NCI-H82 (cell line): ENCODE data around the gene COL20A1.
"Not testable (repeated sequence)": the region's sequence is repeated elsewhere in the genome, so short reads cannot be mapped to it uniquely, and the experiment has no call there.

Experiments used
- DNase-seq: peaks from one replicate; lab custom pipeline; 2025; lab: John Stamatoyannopoulos, UW

Gene COL20A1

DNA sequence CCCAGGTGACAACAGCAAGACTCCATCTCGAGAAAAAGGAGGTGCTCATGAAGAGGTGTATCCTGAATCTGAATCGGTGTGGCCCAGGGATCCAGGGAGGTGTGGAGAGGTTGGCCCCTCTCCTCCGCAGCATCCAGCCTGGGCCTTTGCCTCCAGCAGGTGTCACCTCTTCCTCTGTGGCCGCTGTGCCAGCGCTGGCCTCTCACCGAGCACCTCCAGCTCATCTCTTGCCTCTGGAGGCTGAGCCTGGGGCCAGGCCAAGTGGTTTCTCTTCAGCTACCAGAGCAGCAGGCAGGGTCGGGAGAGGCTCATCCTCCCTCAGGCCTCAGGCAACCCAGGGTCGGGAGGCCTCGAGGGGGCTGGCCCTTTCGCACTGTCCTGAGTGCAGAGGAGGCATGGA lies 1.2 kb upstream of the COL20A1 start:
- no peak for DNase-seq

DNA sequence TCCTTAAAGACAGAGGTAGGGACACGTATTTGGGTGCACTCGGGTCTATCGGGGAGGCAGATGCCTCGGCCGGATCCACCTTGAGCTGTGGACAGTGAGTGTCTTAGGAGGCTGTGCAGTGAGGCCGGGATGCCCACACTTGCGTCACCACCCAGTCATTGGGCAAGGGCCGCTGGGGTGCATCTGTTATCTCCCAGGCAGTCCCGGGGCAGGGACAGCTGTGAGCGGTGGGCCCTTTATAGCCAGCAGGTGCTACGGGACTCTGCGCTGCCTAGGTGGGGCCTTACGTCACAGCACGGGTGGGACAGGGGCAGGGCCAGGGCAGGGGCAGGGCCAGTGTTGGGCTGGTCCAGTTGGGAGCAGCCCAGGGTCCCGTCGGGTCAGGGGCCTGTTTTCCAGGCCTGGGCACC lies 689 bp upstream of the COL20A1 start:
- no peak for DNase-seq

DNA sequence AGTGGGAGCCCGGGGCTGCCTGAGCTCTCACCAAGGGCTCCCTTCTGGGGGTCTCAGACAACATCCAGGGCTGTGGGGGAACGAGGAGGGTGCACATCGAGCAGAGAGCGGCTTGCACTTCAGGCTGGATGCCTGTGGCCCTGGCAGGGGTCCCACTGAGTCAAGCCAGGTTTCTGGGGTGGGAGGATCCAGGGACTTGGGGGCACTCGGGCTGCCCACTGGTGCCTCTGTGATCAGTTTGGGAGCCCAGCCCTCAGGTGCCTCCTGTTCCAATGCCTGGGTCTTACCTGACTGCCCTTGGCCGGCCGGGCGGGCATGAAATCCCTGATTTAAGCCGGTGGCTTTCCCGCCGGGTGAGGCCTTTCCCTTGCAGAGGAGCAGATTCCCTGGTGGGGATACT lies 470 bp downstream of the COL20A1 start:
- DNase-seq, result no peak

DNA sequence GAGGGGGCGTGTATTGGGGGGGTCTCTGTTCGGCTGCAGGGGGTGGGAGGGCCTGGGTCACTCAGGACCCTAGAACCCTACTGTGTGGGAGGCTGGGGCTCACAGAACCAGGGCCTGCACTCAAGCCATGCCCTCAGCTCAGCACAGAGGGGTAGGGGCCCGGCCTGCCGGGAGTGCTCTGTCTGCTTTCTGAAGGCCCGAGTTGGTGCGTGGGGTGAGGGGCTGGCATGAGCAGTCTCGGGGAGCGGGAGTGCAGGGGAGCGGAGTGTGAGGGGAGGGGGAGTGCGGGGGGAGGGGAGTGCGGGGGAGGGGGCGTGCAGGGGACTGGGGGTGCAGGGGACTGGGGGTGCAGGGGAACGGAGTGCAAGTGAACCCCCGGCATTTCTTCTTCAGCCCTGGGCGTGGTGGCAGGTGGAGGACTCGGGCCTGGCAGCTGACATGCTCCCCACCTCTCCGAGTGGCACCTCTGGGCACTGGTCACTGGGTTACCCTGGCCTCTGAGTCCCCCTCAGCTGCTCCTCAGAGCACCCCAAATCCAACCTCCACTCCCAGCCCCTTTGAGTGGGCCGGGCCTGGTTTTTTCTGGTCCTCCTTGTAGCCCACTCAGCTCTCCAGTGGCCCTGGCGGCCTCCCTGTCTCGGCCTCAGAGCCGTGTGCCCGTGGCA lies 1.0 kb downstream of the COL20A1 start:
- no peak for DNase-seq

DNA sequence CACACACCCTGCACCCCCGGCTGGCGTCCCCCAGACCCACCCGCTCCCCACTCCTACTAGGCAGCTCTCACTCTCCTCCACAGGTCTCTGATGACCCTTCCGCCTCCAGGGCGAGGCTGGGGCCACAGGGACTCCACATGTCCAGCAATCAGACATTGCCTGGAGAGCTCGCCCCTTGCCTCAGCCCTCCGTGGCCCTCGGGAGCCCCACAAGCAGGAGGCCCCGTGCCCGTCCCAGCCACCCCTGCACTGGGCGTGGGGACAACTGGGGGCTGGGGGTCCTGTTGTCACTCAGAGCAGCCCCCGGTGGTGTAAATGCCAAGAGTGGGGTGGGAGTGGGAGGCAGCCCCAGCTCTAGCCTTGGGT lies 1.5 kb downstream of the COL20A1 start:
- DNase-seq, result no peak

DNA sequence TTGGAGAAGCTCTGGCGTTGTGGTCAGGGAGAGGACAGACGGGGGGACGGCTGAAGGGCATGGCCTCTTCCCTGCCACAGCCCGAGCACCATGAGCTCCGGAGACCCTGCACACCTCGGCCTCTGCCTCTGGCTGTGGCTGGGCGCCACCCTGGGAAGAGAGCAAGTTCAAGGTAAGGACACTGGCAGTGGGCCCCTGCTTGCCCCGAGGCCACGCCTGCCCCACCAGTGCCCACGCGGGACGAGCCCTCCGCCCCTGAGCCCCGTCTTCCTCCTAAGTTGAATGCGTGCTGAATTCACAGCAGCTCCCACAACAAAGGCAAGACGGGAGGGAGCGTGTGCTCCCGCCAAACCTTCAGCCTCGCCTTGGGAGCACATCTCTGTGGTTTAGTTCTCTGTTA lies 2.0 kb downstream of the COL20A1 start:
- DNase-seq, result no peak

DNA sequence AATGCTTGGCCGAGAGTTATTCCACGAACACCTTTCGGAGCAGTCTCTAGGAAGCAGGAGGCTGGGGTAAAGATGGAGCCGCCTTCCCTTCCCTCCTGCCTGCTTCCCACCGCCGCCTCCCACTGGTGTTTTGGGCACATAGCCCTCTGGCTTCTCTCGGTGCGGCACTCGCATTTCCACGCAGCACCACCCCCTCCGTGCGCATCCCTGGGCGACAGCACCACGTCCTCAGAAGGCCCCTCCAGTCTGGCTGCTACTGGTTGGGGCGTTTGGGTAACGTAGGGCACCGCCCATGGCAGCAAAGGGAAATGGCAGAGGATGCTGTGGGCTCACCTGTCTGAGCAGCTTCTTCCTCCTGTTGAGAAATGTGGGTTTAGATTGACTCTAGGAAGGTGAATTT lies 2.4 kb downstream of the COL20A1 start:
- no peak for DNase-seq

DNA sequence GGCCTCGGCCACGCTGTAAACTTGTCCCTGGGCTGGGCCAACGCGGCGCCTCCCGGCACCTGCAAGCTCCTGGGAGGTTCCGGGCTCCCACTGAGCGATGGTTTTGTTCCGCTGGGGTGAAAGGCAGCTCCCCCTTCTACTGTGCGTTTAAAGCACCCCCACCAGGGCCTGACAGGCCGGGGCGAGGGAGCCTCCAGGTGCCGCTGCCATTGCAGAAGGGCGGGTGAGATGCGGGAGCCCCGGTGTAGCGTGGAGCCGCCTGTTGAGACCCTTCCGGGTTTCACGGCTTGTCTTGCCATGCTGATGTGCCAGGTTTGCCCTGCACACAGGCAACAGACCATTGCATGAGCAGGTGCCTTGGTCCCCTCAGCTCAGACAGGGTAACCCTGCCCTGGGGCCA lies 2.9 kb downstream of the COL20A1 start:
- DNase-seq, result no peak

DNA sequence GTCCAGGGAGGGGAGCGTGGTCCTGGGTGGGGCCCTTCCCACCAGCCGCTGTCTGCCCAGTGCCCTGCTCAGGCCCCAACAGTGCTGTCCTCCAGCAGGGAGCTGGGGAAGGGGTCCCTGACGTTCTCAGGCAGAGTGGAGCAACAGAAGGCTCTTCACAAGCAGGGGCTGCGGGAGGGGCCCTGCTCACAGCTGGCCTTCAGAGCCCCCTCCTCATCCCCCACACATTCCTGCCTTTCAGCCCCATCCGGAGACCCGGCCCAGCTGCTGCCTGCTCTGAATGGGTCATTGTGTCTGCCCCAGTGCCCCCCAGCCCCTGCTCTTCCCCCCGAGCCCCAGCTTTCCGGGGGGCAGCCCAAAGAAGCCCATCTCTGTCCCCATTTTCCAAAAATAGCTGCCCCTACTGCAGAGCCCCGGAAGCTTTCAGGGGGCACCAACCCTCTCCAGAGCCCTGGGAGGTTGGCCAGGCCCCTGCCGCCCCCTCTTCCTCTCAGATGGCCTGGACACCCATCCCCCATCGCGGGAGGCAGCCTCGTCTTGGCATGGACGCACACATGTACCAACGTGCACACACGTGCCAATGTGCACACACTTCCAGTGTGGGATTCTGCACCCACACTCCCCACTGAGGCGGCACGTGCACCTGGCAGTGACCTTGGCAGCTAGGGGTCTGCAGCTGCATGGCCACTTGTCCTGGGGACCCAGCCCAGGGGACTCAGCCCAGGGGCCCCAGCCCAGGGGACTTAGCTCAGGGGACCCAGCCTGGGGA lies 3.7 kb downstream of the COL20A1 start:
- no peak for DNase-seq

DNA sequence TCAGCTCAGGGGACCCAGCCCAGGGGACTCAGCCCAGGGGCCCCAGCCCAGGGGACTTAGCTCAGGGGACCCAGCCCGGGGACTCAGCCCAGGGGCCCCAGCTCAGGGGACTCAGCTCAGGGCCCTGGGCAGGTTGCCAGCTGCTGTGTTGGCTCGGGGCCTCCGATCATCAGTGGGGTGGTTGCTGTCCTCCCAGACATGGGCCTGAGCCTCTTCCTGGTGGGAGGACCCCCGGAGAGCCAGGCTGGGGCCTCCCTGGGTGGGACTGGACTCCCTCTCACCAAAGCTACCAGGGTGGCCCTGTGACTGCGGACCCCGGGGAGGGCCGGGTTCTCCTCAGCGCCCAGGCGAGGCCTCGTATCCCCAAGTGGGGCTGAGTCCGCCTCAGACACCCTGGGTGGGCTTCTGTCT lies 4.4 kb downstream of the COL20A1 start:
- no peak for DNase-seq

DNA sequence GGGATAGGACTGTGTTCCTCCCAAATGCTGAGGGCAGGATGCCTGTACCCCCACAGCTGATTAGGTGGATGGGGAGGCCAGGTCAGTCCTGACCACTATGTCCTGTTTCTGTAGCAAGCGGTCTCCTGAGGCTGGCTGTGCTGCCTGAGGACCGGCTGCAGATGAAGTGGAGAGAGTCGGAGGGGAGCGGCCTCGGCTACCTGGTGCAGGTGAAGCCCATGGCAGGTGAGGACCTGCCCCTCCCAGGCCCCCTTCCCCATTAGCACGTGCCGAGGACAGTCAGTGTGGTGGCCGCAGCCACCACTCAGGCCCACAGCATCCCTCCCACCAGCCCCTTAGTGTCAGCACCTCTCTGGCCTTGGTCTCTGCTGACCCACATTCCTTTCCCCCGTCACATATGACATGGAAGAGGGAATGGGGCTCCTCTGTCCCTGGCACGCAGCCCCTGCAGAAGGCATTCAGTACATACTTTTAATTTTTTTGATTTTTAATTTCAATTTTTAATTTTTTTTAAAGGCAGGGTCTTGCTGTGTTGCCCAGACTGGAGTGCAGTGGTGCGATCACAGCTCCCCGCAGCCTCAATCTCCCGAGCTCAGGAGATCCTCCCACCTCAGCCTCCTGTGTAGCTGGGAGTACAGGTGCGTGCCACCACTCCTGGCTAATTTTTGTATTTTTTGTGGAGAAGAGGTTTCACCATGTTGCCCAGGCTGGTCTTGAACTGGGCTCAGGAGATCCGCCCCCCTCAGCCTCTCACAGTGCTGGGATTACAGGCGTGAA lies 5.0 kb downstream of the COL20A1 start:
- DNase-seq, result no peak

DNA sequence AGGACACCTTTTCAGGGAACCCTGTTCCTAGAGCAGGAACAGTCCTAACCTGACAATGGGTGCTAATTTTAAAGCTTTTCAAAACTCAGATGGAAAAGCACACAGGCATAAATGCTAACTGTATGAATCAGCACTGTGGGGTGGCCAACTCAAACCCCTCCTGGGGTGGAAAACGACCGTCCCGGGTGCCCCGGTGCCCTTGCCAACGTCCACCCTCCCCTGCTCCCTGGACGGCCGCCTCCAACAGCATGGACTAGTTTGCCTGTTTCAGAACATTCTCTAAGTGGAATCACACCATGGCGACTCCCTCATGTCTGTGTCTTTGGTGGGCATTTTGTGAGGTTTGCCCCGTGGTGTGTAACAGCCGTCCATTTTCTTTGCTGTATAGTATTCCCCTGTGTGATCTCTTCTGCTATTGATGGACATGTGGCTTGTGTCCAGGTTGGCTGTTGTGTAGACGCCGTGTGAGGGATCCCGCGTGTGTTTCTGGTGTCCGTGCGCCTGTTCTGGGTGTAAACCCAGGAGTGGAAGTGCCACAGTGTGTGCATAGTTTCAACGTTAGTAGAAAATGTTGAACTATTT lies 5.8 kb downstream of the COL20A1 start:
- DNase-seq, result no peak

DNA sequence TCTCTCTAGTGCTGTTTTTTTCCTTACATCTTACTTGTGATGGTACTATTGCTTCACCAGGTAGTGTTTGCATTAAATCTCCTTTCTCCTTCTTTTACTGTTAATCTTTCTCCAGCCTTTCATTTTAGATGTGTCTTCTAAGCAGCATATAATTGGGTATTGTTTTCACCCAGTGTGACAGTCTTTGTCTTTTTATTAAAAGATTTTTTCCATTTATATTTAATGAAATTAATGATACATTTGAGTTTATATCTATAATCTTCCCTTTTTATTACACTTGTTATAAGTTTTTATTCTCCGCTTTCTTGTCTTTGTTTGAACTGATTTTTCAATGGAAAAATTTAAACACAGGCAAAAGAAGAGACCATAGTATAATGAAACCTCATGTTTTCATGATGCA lies 8.7 kb downstream of the COL20A1 start:
- no peak for DNase-seq

DNA sequence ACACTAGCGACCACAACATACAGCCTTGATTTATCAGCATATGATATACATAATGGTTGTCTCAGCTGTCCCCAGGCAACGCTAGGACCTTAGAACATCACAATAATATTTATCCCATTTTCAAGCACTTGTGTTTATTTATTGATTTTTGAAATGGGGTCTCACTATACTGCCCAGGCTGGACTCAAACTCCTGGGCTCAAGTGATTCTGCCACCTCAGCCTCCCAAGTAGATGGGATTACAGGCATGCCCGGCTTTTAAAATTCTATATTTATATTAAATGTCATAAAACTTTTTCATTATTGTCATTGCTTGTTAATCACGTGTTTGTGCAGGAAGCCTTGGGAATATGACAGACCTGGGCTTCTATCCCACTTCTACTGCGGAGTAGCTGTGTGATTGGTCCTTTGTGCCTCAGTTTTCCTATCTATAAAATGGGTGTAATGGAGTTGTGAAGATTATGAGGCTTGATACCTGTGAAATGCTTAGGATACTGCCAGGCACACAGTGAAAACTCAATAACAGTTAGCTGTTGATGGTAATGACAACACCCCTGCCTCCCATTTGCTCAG lies 10.2 kb downstream of the COL20A1 start:
- no peak for DNase-seq

DNA sequence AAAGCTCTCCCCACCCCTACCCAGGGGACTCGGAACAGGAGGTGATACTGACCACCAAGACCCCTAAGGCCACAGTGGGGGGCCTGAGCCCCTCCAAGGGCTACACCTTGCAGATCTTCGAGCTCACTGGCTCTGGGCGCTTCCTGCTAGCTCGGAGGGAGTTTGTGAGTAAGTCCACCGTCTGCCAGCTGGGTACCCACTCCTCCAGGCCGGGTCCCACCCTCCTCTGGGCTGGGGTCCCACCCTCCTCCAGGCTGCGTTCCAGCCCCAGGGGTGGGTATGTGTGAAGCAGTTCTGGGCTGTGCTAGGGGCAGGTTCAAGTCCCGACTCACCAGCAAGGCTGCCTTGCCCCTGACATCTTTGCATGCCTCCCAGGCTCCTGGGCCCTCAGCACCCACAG lies 12.4 kb downstream of the COL20A1 start:
- no peak for DNase-seq

DNA sequence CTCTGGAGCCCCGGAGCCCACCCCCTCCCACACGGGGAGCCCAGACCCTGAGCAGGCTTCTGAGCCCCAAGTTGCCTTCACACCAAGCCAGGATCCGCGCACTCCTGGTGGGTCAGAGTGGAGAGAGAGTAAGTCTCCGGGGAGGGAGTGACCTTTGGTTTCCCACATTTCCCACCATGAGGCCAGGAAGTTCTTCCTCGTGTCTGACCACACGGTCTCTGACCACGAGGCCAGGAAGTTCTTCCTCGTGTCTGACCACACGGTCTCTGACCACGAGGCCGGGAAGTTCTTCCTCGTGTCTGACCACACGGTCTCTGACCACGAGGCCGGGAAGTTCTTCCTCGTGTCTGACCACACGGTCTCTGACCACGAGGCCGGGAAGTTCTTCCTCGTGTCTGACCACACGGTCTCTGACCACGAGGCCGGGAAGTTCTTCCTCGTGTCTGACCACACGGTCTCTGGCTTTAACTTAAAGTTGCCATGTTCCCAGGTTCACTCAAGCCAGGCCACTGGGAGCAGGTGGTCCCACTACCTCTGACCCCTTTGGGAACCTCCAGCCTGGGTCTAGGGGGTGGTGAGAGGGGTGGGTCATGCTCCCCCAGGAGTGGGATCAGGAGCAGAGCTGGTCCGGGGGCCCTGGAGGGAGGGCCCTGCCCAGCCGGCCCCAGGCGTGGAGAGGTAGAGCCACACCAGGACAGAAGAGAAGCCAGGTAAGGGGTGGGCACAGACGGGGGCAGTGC lies 13.1 kb downstream of the COL20A1 start:
- DNase-seq, result not testable (repeated sequence)

DNA sequence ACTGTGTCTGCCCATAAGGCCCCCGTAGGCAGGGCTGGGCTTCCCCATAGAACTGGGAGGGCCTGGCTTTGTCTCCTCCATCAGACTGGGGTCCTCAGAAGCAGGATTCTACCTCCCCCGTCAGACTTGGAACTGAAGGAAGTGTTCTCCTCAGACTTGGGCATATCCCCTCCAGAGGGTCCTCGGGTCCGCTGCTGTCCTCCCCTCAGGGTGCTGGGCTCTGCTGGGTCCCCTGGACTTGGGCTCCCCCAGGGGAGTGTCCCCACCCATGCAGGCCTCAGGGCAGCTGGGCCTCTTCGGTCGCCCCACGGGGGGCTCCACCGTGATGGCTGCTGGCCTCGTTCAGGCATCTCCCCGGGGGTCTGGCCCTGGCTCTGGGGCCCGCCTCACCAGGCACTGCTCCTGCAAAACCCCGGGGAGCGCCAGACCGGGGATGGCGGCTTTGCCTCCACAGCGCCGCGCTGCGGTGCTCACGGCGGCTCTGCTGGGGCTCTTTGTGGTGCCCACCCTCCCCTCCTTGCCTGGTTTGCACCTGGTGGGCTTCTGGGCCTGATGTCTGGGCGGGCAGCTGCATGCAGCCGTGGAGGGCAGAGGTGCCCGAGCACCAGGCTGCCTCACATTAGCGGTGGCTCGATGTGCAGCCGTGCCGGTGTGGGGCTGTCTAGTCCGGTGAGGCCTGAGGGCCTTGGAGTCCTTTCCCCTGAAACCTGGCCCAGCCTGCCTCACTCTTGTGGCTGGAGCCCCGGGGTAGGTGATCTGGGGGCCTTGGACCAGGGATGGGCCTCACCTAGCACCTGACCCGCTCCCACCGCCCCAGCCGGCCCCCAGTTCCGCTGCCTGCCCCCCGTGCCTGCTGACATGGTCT lies 13.9 kb downstream of the COL20A1 start:
- no peak for DNase-seq

DNA sequence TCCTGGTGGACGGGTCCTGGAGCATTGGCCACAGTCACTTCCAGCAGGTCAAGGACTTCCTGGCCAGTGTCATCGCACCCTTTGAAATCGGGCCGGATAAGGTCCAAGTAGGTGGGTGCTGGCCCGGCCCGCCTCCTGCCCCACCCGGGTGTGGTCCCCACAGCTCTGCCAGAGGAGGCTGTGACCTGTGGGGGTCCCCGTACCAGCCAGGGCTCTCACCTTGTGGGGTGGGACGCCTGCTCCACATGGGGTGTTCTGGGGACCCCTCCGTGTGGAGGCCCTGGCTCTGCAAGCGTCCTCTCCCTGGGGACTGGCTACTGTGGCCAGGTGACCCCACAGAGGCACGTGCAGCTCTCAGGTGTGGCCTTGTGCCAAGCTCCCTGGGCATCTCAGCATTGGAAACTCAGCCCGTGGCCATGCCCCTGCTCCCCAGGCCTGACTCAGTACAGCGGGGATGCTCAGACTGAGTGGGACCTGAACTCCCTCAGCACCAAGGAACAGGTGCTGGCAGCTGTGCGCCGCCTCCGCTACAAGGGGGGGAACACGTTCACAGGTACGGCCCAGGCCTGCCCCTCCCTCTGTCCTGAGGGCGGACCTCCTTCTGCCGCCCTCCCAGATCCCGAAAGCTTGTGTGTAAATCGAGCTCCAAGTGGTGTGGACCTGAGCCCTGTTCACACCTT lies 14.7 kb downstream of the COL20A1 start:
- DNase-seq, result no peak

DNA sequence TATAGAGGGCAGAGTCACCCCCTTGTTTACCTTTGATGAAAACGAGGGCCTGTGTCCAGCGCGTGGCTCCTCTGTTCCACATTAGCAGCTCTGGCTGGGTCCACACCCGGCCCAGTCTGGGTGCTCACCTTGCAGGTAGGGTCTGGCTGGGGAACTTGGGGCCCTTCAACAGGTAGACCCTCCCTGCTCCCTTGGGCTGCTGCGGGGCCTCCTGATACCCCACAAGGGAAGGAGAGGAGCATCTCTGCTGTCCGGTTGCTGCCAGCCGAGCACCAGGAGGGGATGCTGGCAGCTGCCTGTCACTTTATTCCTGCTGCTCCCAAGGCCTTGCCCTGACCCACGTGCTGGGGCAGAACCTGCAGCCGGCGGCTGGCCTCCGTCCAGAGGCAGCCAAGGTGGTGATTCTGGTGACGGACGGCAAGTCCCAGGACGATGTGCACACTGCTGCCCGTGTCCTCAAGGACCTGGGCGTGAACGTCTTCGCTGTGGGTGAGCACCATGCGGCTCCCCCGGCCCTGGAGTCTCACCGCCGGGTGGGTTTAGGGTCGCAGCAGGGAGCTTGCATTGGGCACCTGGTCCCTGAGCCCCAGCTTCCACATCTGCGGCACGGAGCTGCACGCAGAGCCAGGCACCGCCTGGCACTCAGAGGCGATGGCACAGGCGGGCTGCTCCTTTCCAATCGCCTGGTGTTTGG lies 15.4 kb downstream of the COL20A1 start:
- no peak for DNase-seq
